H1 (cell line): Measurements from ENCODE around the gene RUFY1. TPM values are rescaled to one million over a fixed set of nuclear protein-coding genes. Genes with fewer than 3 reads are reported as not detected.
A peak's percentile ranks its signal among the peaks of the same experiment; 100 is the strongest.

Experiments
- CTCF ChIA-PET: fragments of 300-600 bp; sonication (Branson Sonifier 250); formaldehyde crosslinking; loops from one replicate; lab custom pipeline; 2021; ENCODE audit not compliant: partially characterized antibody; lab: Charles Lee
- POLR2A ChIA-PET: fragments of 300-600 bp; sonication (Branson Sonifier 250); formaldehyde crosslinking; loops from one replicate; lab custom pipeline; 2021; ENCODE audit warnings: inconsistent platforms; ENCODE audit not compliant: partially characterized antibody; lab: Charles Lee
- DNase-seq, 2 experiments: peaks; one replicate each; pipeline versions ENCODE4 v3.0.0 to v3.0.0-alpha.2; 2010 to 2022; ENCODE audit warnings: low spot score in 2 of 2, low read depth in 1 of 2, mixed read lengths in 1 of 2
- FAIRE-seq: peaks from 2 replicates; lab custom pipeline; 2011; peaks lifted over from hg19 to GRCh38; lab: Jason Lieb, UNC
- H2AFZ ChIP-seq: 2 replicates; pipeline ENCODE4 v1.8.1; 2012; ENCODE audit warnings: low read length, inconsistent platforms
- H2AK5ac ChIP-seq: 2 replicates; pipeline ENCODE4 v1.6.1; 2013; ENCODE audit warnings: low read depth, low read length
- H2BK120ac ChIP-seq: replicated peaks from 2 replicates; pipeline ENCODE3; 2013; ENCODE audit warnings: low read depth, low read length, inconsistent platforms
- H2BK12ac ChIP-seq: 2 replicates; pipeline ENCODE4 v1.6.1; 2013; ENCODE audit warnings: low read depth, low read length
- H2BK15ac ChIP-seq: 2 replicates; pipeline ENCODE4 v1.6.1; 2013; ENCODE audit warnings: low read length
- H2BK20ac ChIP-seq: 2 replicates; pipeline ENCODE4 v1.6.1; 2013; ENCODE audit warnings: low read length
- H2BK5ac ChIP-seq: 2 replicates; pipeline ENCODE4 v1.6.1; 2013; ENCODE audit warnings: low read depth, low read length
- H3K14ac ChIP-seq: 2 replicates; pipeline ENCODE4 v1.6.1; 2013; ENCODE audit warnings: inconsistent platforms; ENCODE audit not compliant: insufficient read length
- H3K18ac ChIP-seq: 2 replicates; pipeline ENCODE4 v1.6.1; 2013; ENCODE audit warnings: low read length; ENCODE audit errors: extremely low read depth
- H3K23ac ChIP-seq: 2 replicates; pipeline ENCODE4 v1.6.1; 2013; ENCODE audit warnings: inconsistent platforms; ENCODE audit not compliant: insufficient read length
- H3K23me2 ChIP-seq: 2 replicates; pipeline ENCODE4 v1.6.1; 2013; ENCODE audit warnings: low read depth, low read length
- H3K27ac ChIP-seq: 2 replicates; pipeline ENCODE4 v1.6.1; 2011; ENCODE audit warnings: low read depth, low read length, inconsistent platforms
- H3K27me3 ChIP-seq, 4 experiments: replicated peaks in 1 of 4; 1 replicate in 1 of 4; 2 replicates in 3 of 4; pipeline versions ENCODE4 v1.6.1 to v1.8.1; 2011 to 2013; ENCODE audit warnings: low read length in 3 of 4, mild to moderate bottlenecking in 3 of 4, inconsistent platforms in 2 of 4, mixed read lengths in 2 of 4, moderate library complexity in 1 of 4; ENCODE audit not compliant: control insufficient read depth in 3 of 4, insufficient read depth in 3 of 4; ENCODE audit errors: extremely low read depth in 1 of 4
- H3K36me3 ChIP-seq, 4 experiments: 2 replicates each; pipeline versions ENCODE4 v1.6.1 to v1.8.1; 2011 to 2013; ENCODE audit warnings: mild to moderate bottlenecking in 4 of 4, low read length in 3 of 4, moderate library complexity in 2 of 4, control low read depth in 1 of 4, inconsistent platforms in 1 of 4; ENCODE audit not compliant: insufficient read depth in 4 of 4, control insufficient read depth in 2 of 4
- H3K4ac ChIP-seq: replicated peaks from 2 replicates; pipeline ENCODE3; 2013; ENCODE audit warnings: low read length, low read depth, mixed read lengths, inconsistent platforms; ENCODE audit not compliant: insufficient read length
- H3K4me1 ChIP-seq, 4 experiments: replicated peaks in 1 of 4; 1 replicate in 1 of 4; 2 replicates in 3 of 4; pipeline versions ENCODE4 v1.6.1 to v1.8.1; 2011 to 2013; ENCODE audit warnings: low read length in 3 of 4, inconsistent platforms in 2 of 4, mixed read lengths in 1 of 4; ENCODE audit not compliant: insufficient read depth in 4 of 4, control insufficient read depth in 3 of 4
- H3K4me2 ChIP-seq, 2 experiments: 2 replicates each; pipeline versions ENCODE4 v1.6.1 to v1.8.1; 2011 to 2013; ENCODE audit warnings: low read depth in 2 of 2, low read length in 2 of 2, control low read depth in 1 of 2, inconsistent platforms in 1 of 2, mild to moderate bottlenecking in 1 of 2; ENCODE audit not compliant: insufficient read depth in 1 of 2
- H3K4me3 ChIP-seq, 4 experiments: fragments of 200-600, 300-600 bp in 1 of 4; sonication (generic), shearing (Covaris generic), sonication (Bioruptor Twin) in 1 of 4; 2 replicates each; pipeline versions ENCODE4 v1.5.1 to v1.8.1; 2011 to 2016; ENCODE audit warnings: low read length in 4 of 4, low read depth in 3 of 4, control low read depth in 2 of 4, inconsistent platforms in 2 of 4, mild to moderate bottlenecking in 2 of 4, mixed read lengths in 1 of 4, moderate library complexity in 1 of 4; ENCODE audit not compliant: insufficient read depth in 2 of 4; ENCODE audit errors: extremely low read depth in 1 of 4
- H3K56ac ChIP-seq: replicated peaks from 2 replicates; pipeline ENCODE3; 2013; ENCODE audit warnings: low read depth, mild to moderate bottlenecking, mixed read lengths, low read length, inconsistent platforms; ENCODE audit not compliant: insufficient read length
- H3K79me1 ChIP-seq: 2 replicates; pipeline ENCODE4 v1.6.1; 2013; ENCODE audit warnings: low read depth, low read length, control low read depth
- H3K79me2 ChIP-seq, 2 experiments: 2 replicates each; pipeline versions ENCODE4 v1.6.1 to v1.8.1; 2012 to 2013; ENCODE audit warnings: low read length in 2 of 2, mild to moderate bottlenecking in 2 of 2, inconsistent platforms in 1 of 2; ENCODE audit not compliant: insufficient read depth in 2 of 2, control insufficient read depth in 1 of 2
- H3K9ac ChIP-seq, 4 experiments: replicated peaks in 1 of 4; 1 replicate in 1 of 4; 2 replicates in 3 of 4; pipeline versions ENCODE4 v1.6.1 to v1.8.1; 2011 to 2013; ENCODE audit warnings: low read depth in 3 of 4, low read length in 3 of 4, control low read depth in 2 of 4, mild to moderate bottlenecking in 2 of 4, moderate library complexity in 2 of 4, inconsistent platforms in 1 of 4; ENCODE audit errors: extremely low read depth in 1 of 4
- H3K9me3 ChIP-seq, 2 experiments: 2 replicates each; pipeline versions ENCODE4 v1.6.1 to v1.8.1; 2012 to 2013; ENCODE audit warnings: mild to moderate bottlenecking in 2 of 2, moderate library complexity in 2 of 2, control low read depth in 1 of 2, inconsistent platforms in 1 of 2, low read depth in 1 of 2, low read length in 1 of 2, mixed read lengths in 1 of 2; ENCODE audit not compliant: insufficient read depth in 2 of 2
- H4K20me1 ChIP-seq, 2 experiments: replicated peaks in 1 of 2; 2 replicates each; pipeline versions ENCODE3 to v1.8.1; 2011 to 2013; ENCODE audit warnings: inconsistent platforms in 2 of 2, low read length in 2 of 2, mild to moderate bottlenecking in 1 of 2; ENCODE audit not compliant: insufficient read depth in 2 of 2, control insufficient read depth in 1 of 2
- H4K5ac ChIP-seq: 2 replicates; pipeline ENCODE4 v1.6.1; 2013; ENCODE audit warnings: low read length, low read depth, mixed read lengths, inconsistent platforms; ENCODE audit not compliant: insufficient read length
- H4K8ac ChIP-seq: 2 replicates; pipeline ENCODE4 v1.8.0; 2013; ENCODE audit warnings: mild to moderate bottlenecking, moderate library complexity, low read length, inconsistent platforms; ENCODE audit not compliant: insufficient read depth; ENCODE audit errors: extremely low read depth
- H4K91ac ChIP-seq: replicated peaks from 2 replicates; pipeline ENCODE3; 2013; ENCODE audit warnings: low read length, mixed read lengths, inconsistent platforms; ENCODE audit not compliant: insufficient read length
- JUN ChIP-seq: IDR thresholded peaks from 2 replicates; pipeline ENCODE4 v1.6.1; 2011; ENCODE audit warnings: low read depth, mild to moderate bottlenecking, improper control_type of control experiment, low read length
- MAFK ChIP-seq: IDR thresholded peaks from 2 replicates; pipeline ENCODE4 v1.6.1; 2012; ENCODE audit warnings: low read depth, mild to moderate bottlenecking, improper control_type of control experiment, low read length
- POLR2A ChIP-seq, 2 experiments: IDR thresholded peaks; 1 replicate in 1 of 2; 2 replicates in 1 of 2; pipeline ENCODE4 v1.6.1; 2011; ENCODE audit warnings: low read depth in 2 of 2, low read length in 2 of 2, mild to moderate bottlenecking in 2 of 2; ENCODE audit errors: control extremely low read depth in 1 of 2
- POLR2AphosphoS5 ChIP-seq: IDR thresholded peaks from 2 replicates; pipeline ENCODE4 v1.6.1; 2011; ENCODE audit warnings: low read depth, low read length
- WGBS, 2 experiments: shearing (Covaris generic) in 1 of 2; methylation state at CpG; one replicate each; pipeline versions ENCODE4 v1.1.6 to v1.1.7; 2013 to 2015; ENCODE audit warnings: low lambda C conversion rate in 2 of 2, mixed read lengths in 2 of 2, inconsistent platforms in 1 of 2, low coverage in 1 of 2, missing lambda C conversion rate in 1 of 2; ENCODE audit not compliant: insufficient replicate concordance in 2 of 2, insufficient coverage in 1 of 2, insufficient read length in 1 of 2; ENCODE audit errors: extremely low coverage in 1 of 2, missing lambda C conversion rate in 1 of 2; 5-methylcytosine and 5-hydroxymethylcytosine counted together
- polyA plus RNA-seq, 7 experiments: library from polyadenylated mRNA; depleted of rRNA in 3 of 7; stranded (reverse) in 5 of 7; unstranded in 2 of 7; fragments of >200 nt in 5 of 7; fragments of 200-250 nt in 2 of 7; gene quantifications; 1 replicate in 5 of 7; 2 replicates in 1 of 7; 4 replicates in 1 of 7; pipeline versions ENCODE4 v1.2.1 to v1.2.3, GENCODE V29; 2011 to 2013; ENCODE audit warnings: missing spikeins in 2 of 7, mixed read lengths in 2 of 7
- total RNA-seq: library from RNA; stranded (reverse); fragmentation: NEBNext Ultra II Directional; extraction: Animal tissue kit (Norgen Biotek cat#: 25700); gene quantifications from 2 replicates; pipeline ENCODE4 v1.2.1, GENCODE V29; 2021

Gene RUFY1
- total and polyA plus RNA-seq, 2 of the 8 experiments (the other 6 are each of a cell fraction or from before 2014, with no cell fraction given) = 22.4 to 29.5 TPM

DNA sequence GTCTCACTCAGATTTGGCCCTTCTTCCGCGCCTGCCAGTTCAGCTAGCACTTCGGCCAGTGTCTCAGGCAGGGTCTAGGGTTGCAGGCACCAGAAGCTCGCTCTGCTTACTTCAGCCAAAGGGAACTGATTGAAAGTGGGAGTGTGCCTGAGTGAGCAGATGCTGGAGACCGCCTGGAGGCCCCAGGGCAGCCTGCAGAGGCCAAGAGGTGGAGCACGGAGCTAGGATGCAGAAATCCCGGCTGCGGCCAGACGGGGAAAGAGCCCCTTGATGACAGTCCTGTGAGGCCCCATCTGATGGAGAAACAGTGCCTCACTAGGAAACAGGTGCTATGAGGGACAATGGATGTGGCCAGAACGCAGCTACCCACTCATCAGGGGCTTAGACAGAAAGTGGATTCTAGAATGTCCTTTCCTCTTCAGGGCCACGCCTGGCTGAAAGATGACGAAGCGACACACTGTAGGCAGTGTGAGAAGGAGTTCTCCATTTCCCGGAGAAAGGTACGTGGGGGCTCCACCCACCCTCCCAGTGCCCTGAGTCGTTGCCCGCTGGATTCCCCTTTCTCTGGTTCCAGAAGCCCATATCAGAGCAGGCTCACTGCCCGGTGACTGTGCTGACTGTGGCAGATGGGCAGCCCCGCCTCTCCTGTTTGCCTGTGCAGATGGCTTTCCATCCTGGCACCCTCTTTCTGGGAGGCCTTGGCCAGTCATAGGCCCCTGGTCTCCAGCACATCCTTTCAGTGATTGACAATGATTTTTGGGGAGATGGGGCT is 57.0 kb downstream of the RUFY1 start:
- Histone ChIP-seq H2BK12ac (no peak overlapping the region), H3K14ac (no peak overlapping the region), H3K56ac (no peak overlapping the region), H3K27ac (no peak overlapping the region), H3K23ac (no peak overlapping the region), H4K5ac (no peak overlapping the region), H3K4me2 (no peak overlapping the region), H3K4me3 (no peak overlapping the region), H4K8ac (no peak overlapping the region), H3K79me1 (no peaks in the 10 kb centered on the region), H3K79me2 (no peaks in the 10 kb centered on the region), H2BK15ac (no peak overlapping the region), H2BK20ac (no peak overlapping the region), H4K20me1 (peaks cover 13 to 25% of the 10 kb centered on the region in 2 experiments), H3K9ac (no peak overlapping the region), H2BK5ac (no peak overlapping the region; the same call in 1 of the 2 replicates), H3K23me2 (no peaks in the 10 kb centered on the region), H3K4ac (no peak overlapping the region), H3K36me3 (peaks cover 23 to 72% (median 39%) of the 10 kb centered on the region in 4 experiments), H3K9me3 (no peaks in the 10 kb centered on the region), H3K27me3 (no peaks in the 10 kb centered on the region), H3K4me1 (no peaks in the 10 kb centered on the region), H4K91ac (no peak overlapping the region), H2BK120ac (no peak overlapping the region), H2AFZ (no peak overlapping the region), H2AK5ac (no peak overlapping the region), H3K18ac (no peak overlapping the region)
- POLR2A ChIA-PET = interaction anchor here (0.7 to 20.5 kb wide), 11 partner anchors 21 to 341 kb away, joined by 3 to 351 read pairs (median 4); no protein-coding TSS in a partner anchor
- 90% methylated on average over 18 of the region's 19 CpGs; no CpG with 5 or more reads in 1 of the 2 experiments for WGBS, 2 experiments
- CTCF ChIA-PET = interaction anchor here (1.0 to 4.9 kb wide), 10 partner anchors 9 to 111 kb away, joined by 3 to 19 read pairs (median 6); no protein-coding TSS in a partner anchor
- TF ChIP-seq JUN (no peak), POLR2AphosphoS5 (peak; percentile 62; the same call in 1 of the 2 replicates), MAFK (no peak), POLR2A (IDR thresholded peaks at IDR 0.05; ENCODE audit: control extremely low read depth in 1 of 2, low read depth in 2 of 2, low read length in 2 of 2) (peak; percentile 38 to 61; a peak in 2 of 3 replicates)
- no peak for FAIRE-seq
- no peak for DNase-seq
